ENCODE data around the gene SPIN4.
A peak's percentile ranks its signal among the peaks of the same experiment; 100 is the strongest.
"Not testable (repeated sequence)": the region's sequence is repeated elsewhere in the genome, so short reads cannot be mapped to it uniquely, and the experiment has no call there.

SPIN4 gene

GRCh38 chrX:63350941-63351616, at the start of gene SPIN4:
SPIN4 (minus strand) TSS chrX:63351332; CDS start chrX:63350819, 513 bp downstream.
- peak; percentile 88 for DNase-seq (ENCODE audit: low spot score)

GRCh38 chrX:63400340-63400739, 49.2 kb upstream of the SPIN4 start:
- DNase-seq (ENCODE audit: low spot score): no peak

- DNase-seq (ENCODE audit: low spot score): no peak
Observed at GRCh38 chrX:63394872-63395271, 43.7 kb upstream of the SPIN4 start.

GRCh38 chrX:63393094-63393493, 42.0 kb upstream of the SPIN4 start:
- not testable (repeated sequence) for DNase-seq (ENCODE audit: low spot score)

GRCh38 chrX:63387411-63387810, 36.3 kb upstream of the SPIN4 start:
- no peak for DNase-seq (ENCODE audit: low spot score)

GRCh38 chrX:63384263-63384662, 33.1 kb upstream of the SPIN4 start:
- not testable (repeated sequence) for DNase-seq (ENCODE audit: low spot score)

- not testable (repeated sequence) for DNase-seq (ENCODE audit: low spot score)
Observed at GRCh38 chrX:63373012-63373411, 21.9 kb upstream of the SPIN4 start.

- DNase-seq (ENCODE audit: low spot score): not testable (repeated sequence)
Observed at GRCh38 chrX:63367699-63368098, 16.6 kb upstream of the SPIN4 start.

GRCh38 chrX:63363788-63364187, 12.7 kb upstream of the SPIN4 start:
- DNase-seq (ENCODE audit: low spot score): no peak

GRCh38 chrX:63361494-63361893, 10.4 kb upstream of the SPIN4 start:
- DNase-seq (ENCODE audit: low spot score): no peak

- DNase-seq (ENCODE audit: low spot score): peak; percentile 23
Observed at GRCh38 chrX:63354484-63354883, 3.4 kb upstream of the SPIN4 start.

GRCh38 chrX:63350465-63350877, 661 bp downstream of the SPIN4 start:
- peak; percentile 26 for DNase-seq (ENCODE audit: low spot score)

GRCh38 chrX:63349307-63349706, 1.8 kb downstream of the SPIN4 start:
- peak; percentile 39 for DNase-seq (ENCODE audit: low spot score)

GRCh38 chrX:63330681-63331080, 20.5 kb downstream of the SPIN4 start:
- DNase-seq (ENCODE audit: low spot score): no peak

GRCh38 chrX:63327788-63328187, 23.3 kb downstream of the SPIN4 start:
- no peak for DNase-seq (ENCODE audit: low spot score)

- DNase-seq (ENCODE audit: low spot score): no peak
Observed at GRCh38 chrX:63299596-63299995, 51.5 kb downstream of the SPIN4 start.

All from RKO (cell line).